ENCODE data around the gene UGT1A9.

DNA sequence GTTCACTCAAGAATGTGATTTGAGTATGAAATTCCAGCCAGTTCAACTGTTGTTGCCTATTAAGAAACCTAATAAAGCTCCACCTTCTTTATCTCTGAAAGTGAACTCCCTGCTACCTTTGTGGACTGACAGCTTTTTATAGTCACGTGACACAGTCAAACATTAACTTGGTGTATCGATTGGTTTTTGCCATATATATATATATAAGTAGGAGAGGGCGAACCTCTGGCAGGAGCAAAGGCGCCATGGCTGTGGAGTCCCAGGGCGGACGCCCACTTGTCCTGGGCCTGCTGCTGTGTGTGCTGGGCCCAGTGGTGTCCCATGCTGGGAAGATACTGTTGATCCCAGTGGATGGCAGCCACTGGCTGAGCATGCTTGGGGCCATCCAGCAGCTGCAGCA is 88.3 kb downstream of the UGT1A9 start, which contains the start of gene UGT1A1:
- TF ChIP-seq POLR2A (IDR thresholded peaks at IDR 0.05; ENCODE audit: low read length) = no peak
- TF ChIP-seq GATA1 (IDR thresholded peaks at IDR 0.05; ENCODE audit: low read depth, low read length) = no peak
